ENCODE results near the gene BHLHE40. TPM values are rescaled to one million over a fixed set of nuclear protein-coding genes. Genes with fewer than 3 reads are reported as not detected.

Gene BHLHE40
- total and polyA plus RNA-seq, 2 donors (not counting 3 experiments of a cell fraction or from before 2014, with no cell fraction given): 40.3 to 57.9 TPM

- dilution Hi-C loops (cut with MboI; ENCODE audit: extremely low pct_ligation_motif_present, low sequenced_read_pairs): no loop called here
- no peak overlapping the region for H3K27ac ChIP-seq (ENCODE audit: insufficient read depth, low read depth, low read length)
- no peaks in the 10 kb centered on the region for H3K9me3 ChIP-seq (replicated peaks; ENCODE audit: control insufficient read depth, insufficient read depth, low read length)
- no peaks in the 10 kb centered on the region for H3K27me3 ChIP-seq (ENCODE audit: control insufficient read depth in 2 of 2, insufficient read depth in 2 of 2, low read length in 2 of 2)
- no TSS peak for BruUV-seq (replicated peaks)
- H3K36me3 ChIP-seq (ENCODE audit: control insufficient read depth in 2 of 2, extremely low read depth in 1 of 2, insufficient read depth in 2 of 2, low read length in 2 of 2): no peaks in the 10 kb centered on the region
- ChIA-PET POLR2A (no interaction called here), CTCF (interaction anchor here (1.2 to 1.7 kb wide), 3 partner anchors 9 to 24 kb away, joined by 3 to 9 read pairs (median 6); no protein-coding TSS in a partner anchor)
- TF ChIP-seq MYC (IDR thresholded peaks at IDR 0.05; ENCODE audit: low read depth, low read length) (no peak), EZH2 (IDR thresholded peaks at IDR 0.05; ENCODE audit: borderline replicate concordance, low read depth, low read length, severe bottlenecking) (no peak), FOS (IDR thresholded peaks at IDR 0.05; ENCODE audit: borderline replicate concordance, insufficient read depth, low read length) (no peak), GATA2 (IDR thresholded peaks at IDR 0.05; ENCODE audit: insufficient read depth, insufficient read length, low read depth, low read length) (no peak)
- no peak for FAIRE-seq
- intact Hi-C loops (cut with micrococcal nuclease): no loop called here
- H3K9me1 ChIP-seq (replicated peaks; ENCODE audit: control insufficient read depth, extremely low read depth, insufficient read depth, low read length): no peaks in the 10 kb centered on the region
- no peak overlapping the region for H3K4me2 ChIP-seq (ENCODE audit: insufficient read depth, low read length)
- DNase-seq (ENCODE audit: low read depth, low spot score): no peak
- H2AFZ ChIP-seq (ENCODE audit: low read depth, low read length): no peak overlapping the region
- no peak overlapping the region for H3K4me3 ChIP-seq (replicated peaks in 1 of 3; ENCODE audit: insufficient read depth in 1 of 3, low read depth in 1 of 3, low read length in 3 of 3)
- no peak overlapping the region for H3K9ac ChIP-seq (replicated peaks; ENCODE audit: extremely low read depth, insufficient read depth, low read length)
- no peaks in the 10 kb centered on the region for H4K20me1 ChIP-seq (replicated peaks; ENCODE audit: control insufficient read depth, extremely low read depth, insufficient read depth, low read length)
- H3K4me1 ChIP-seq (ENCODE audit: control insufficient read depth, extremely low read depth, insufficient read depth, low read length): peaks cover 14% of the 10 kb centered on the region
- H3K79me2 ChIP-seq (ENCODE audit: control insufficient read depth, insufficient read depth, low read length): no peaks in the 10 kb centered on the region
Measured at GRCh38 chr3:5007873-5008272, 28.6 kb downstream of the BHLHE40 start.

- FAIRE-seq: no peak
Measured at GRCh38 chr3:5009506-5010109, 30.4 kb downstream of the BHLHE40 start.

More at GRCh38 chr3:5009506-5010109, 30.4 kb downstream of the BHLHE40 start:
- intact Hi-C loops (cut with micrococcal nuclease): no loop called here
- Histone ChIP-seq H3K4me3 (replicated peaks in 1 of 3; ENCODE audit: insufficient read depth in 1 of 3, low read depth in 1 of 3, low read length in 3 of 3) (no peak overlapping the region), H3K9me1 (replicated peaks; ENCODE audit: control insufficient read depth, extremely low read depth, insufficient read depth, low read length) (no peaks in the 10 kb centered on the region), H4K20me1 (replicated peaks; ENCODE audit: control insufficient read depth, extremely low read depth, insufficient read depth, low read length) (no peaks in the 10 kb centered on the region), H3K4me1 (ENCODE audit: control insufficient read depth, extremely low read depth, insufficient read depth, low read length) (peaks cover 22% of the 10 kb centered on the region), H3K9me3 (replicated peaks; ENCODE audit: control insufficient read depth, insufficient read depth, low read length) (no peaks in the 10 kb centered on the region), H3K4me2 (ENCODE audit: insufficient read depth, low read length) (no peak overlapping the region), H3K27me3 (ENCODE audit: control insufficient read depth in 2 of 2, insufficient read depth in 2 of 2, low read length in 2 of 2) (no peaks in the 10 kb centered on the region), H2AFZ (ENCODE audit: low read depth, low read length) (no peak overlapping the region), H3K79me2 (ENCODE audit: control insufficient read depth, insufficient read depth, low read length) (no peaks in the 10 kb centered on the region), H3K9ac (replicated peaks; ENCODE audit: extremely low read depth, insufficient read depth, low read length) (no peak overlapping the region), H3K36me3 (ENCODE audit: control insufficient read depth in 2 of 2, extremely low read depth in 1 of 2, insufficient read depth in 2 of 2, low read length in 2 of 2) (no peaks in the 10 kb centered on the region), H3K27ac (ENCODE audit: insufficient read depth, low read depth, low read length) (no peak overlapping the region)
- ChIA-PET CTCF (interaction anchor here (1.9 kb wide), 1 partner anchor 15 kb away, joined by 7 read pairs; no protein-coding TSS in a partner anchor), POLR2A (no interaction called here)
- BruUV-seq (replicated peaks): no TSS peak
- DNase-seq (ENCODE audit: low read depth, low spot score): no peak
- TF ChIP-seq POLR2AphosphoS5 (IDR thresholded peaks at IDR 0.05; ENCODE audit: insufficient read depth, low read depth, low read length) (no peak), FOS (IDR thresholded peaks at IDR 0.05; ENCODE audit: borderline replicate concordance, insufficient read depth, low read length) (no peak), JUN (IDR thresholded peaks at IDR 0.05; ENCODE audit: borderline replicate concordance, insufficient read depth, insufficient read length, low read depth) (no peak), POLR2A (IDR thresholded peaks at IDR 0.05; ENCODE audit: low read depth, low read length) (no peak), EZH2 (IDR thresholded peaks at IDR 0.05; ENCODE audit: borderline replicate concordance, low read depth, low read length, severe bottlenecking) (no peak), MYC (IDR thresholded peaks at IDR 0.05; ENCODE audit: low read depth, low read length) (no peak), GATA2 (IDR thresholded peaks at IDR 0.05; ENCODE audit: insufficient read depth, insufficient read length, low read depth, low read length) (no peak), MAX (IDR thresholded peaks at IDR 0.05; ENCODE audit: insufficient read depth, insufficient read length) (no peak), CTCF (IDR thresholded peaks at IDR 0.05; ENCODE audit: extremely low read depth in 1 of 2, insufficient read depth in 1 of 2, low read depth in 1 of 2, low read length in 2 of 2) (no peak)
- dilution Hi-C loops (cut with MboI; ENCODE audit: extremely low pct_ligation_motif_present, low sequenced_read_pairs): no loop called here
